Endothelial cell (in vitro differentiated cells): ENCODE data around the gene CBLN4. TPM values are rescaled to one million over a fixed set of nuclear protein-coding genes. Genes with fewer than 3 reads are reported as not detected.

Experiments used
- DNase-seq: peaks from one replicate; pipeline ENCODE4 v3.0.0; 2021; ENCODE audit warnings: low spot score
- H3K27ac Mint-ChIP-seq: one replicate; pipeline ENCODE4 v1.8.0; 2021; ENCODE audit warnings: mixed read lengths, inconsistent platforms; ENCODE audit not compliant: unreplicated experiment
- H3K27me3 Mint-ChIP-seq: one replicate; pipeline ENCODE4 v1.8.0; 2021; ENCODE audit warnings: mild to moderate bottlenecking, moderate library complexity, mixed read lengths, inconsistent platforms; ENCODE audit not compliant: unreplicated experiment
- H3K36me3 Mint-ChIP-seq: one replicate; pipeline ENCODE4 v1.8.0; 2021; ENCODE audit warnings: mild to moderate bottlenecking, low read depth, mixed read lengths, inconsistent platforms; ENCODE audit not compliant: unreplicated experiment
- H3K4me1 Mint-ChIP-seq: one replicate; pipeline ENCODE4 v1.8.0; 2021; ENCODE audit warnings: mild to moderate bottlenecking, mixed read lengths, inconsistent platforms; ENCODE audit not compliant: unreplicated experiment
- H3K4me3 Mint-ChIP-seq: one replicate; pipeline ENCODE4 v1.8.0; 2021; ENCODE audit warnings: mild to moderate bottlenecking, mixed read lengths, inconsistent platforms; ENCODE audit not compliant: unreplicated experiment
- H3K9me3 Mint-ChIP-seq: one replicate; pipeline ENCODE4 v1.8.0; 2021; ENCODE audit warnings: mixed read lengths, inconsistent platforms; ENCODE audit not compliant: unreplicated experiment
- CTCF ChIP-seq: fragments of 200-600 bp; sonication (generic); IDR thresholded peaks from one replicate; pipeline ENCODE4 v1.5.0; 2021; ENCODE audit warnings: antibody characterized with exemption; ENCODE audit not compliant: unreplicated experiment
- total RNA-seq: library from RNA; stranded (reverse); fragmentation: NEBNext Ultra II Directional; extraction: Animal tissue kit (Norgen Biotek cat#: 25700); gene quantifications from one replicate; pipeline ENCODE4 v1.2.1, GENCODE V29; 2021; ENCODE audit not compliant: unreplicated experiment

CBLN4 gene
- total RNA-seq, 1 donor from 2014 or later: not detected

DNA sequence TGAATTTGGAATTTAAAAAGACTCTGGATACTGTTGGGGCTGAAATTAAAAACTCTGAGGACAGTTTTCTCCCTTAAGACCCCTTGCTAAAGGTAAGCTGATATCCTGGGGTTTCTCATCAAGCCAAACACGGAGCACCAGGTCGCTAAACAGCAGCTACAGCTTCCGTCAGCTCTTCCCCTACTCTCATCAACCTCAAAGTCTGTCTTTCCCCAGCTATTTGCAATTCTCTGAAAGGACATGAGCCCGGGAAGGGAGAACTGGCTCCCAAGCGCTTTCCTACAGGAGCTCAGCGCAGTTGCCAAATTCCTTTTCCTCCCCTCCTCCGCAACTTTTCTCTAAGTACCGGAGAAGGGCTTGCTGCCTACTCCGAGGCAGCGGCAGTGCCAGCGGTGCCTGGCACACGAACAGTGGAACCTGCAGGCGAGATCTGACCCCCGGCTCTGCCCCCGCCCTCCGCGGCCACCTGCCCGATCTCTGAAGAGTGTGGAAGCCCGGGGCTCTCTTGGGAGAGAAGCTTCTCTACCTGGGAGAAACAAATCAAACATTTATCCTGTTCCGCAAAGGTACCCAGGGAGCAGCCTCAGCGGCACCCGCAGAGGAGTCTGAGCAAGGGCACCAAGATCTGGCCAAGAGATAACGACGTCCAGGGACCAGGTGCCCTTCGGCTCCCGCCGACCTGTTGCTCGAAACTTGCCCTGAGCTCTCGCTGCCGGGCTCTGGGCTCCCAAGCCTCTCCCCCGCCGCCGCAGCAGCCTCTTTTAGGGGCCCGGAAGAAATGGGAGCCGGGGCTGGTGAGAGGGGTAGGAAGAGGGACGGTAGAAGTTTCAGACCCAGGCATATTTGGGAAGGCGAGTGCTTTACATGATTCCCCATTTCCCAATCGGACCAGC, 2.2 kb downstream of the CBLN4 start:
- Mint-ChIP-seq H3K36me3 (peaks cover 15% of the 10 kb centered on the region), H3K27me3 (peaks cover 3% of the 10 kb centered on the region), H3K27ac (no peak overlapping the region), H3K9me3 (peaks cover 39% of the 10 kb centered on the region), H3K4me1 (no peaks in the 10 kb centered on the region), H3K4me3 (no peak overlapping the region)
- no peak for DNase-seq
- no peak for TF ChIP-seq CTCF

DNA sequence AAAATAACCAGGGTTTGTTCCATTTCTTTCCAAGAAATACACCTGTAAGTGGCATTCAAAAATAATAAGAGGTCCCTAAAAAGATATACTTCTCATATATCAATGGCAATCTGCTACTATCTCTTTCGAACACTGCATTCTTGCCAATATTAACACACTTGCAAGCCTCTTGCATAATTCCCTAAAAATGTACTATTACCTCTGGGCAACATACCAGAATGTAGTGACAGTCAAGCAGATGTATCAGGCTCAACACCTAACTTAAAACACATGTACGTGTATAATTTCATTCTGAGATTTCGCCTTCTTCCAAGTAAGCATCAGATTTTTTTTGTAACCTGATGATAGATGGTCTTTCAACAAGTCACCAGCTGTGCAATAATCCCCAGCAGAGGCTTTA, 3.4 kb downstream of the CBLN4 start:
- DNase-seq: no peak
- Mint-ChIP-seq H3K4me3 (no peak overlapping the region), H3K27me3 (peaks cover 3% of the 10 kb centered on the region), H3K9me3 (peaks cover 33% of the 10 kb centered on the region), H3K36me3 (peaks cover 13% of the 10 kb centered on the region), H3K4me1 (no peaks in the 10 kb centered on the region), H3K27ac (no peak overlapping the region)
- TF ChIP-seq CTCF: no peak

GRCh38 chr20:56001106-56001785, 4.1 kb downstream of the CBLN4 start:
- H3K4me3 Mint-ChIP-seq: no peak overlapping the region
- no peak for DNase-seq
- H3K27me3 Mint-ChIP-seq: peaks cover 3% of the 10 kb centered on the region
- H3K9me3 Mint-ChIP-seq: peaks cover 28% of the 10 kb centered on the region
- no peak overlapping the region for H3K27ac Mint-ChIP-seq
- TF ChIP-seq CTCF: no peak
- no peaks in the 10 kb centered on the region for H3K4me1 Mint-ChIP-seq
- H3K36me3 Mint-ChIP-seq: peaks cover 10% of the 10 kb centered on the region

DNA sequence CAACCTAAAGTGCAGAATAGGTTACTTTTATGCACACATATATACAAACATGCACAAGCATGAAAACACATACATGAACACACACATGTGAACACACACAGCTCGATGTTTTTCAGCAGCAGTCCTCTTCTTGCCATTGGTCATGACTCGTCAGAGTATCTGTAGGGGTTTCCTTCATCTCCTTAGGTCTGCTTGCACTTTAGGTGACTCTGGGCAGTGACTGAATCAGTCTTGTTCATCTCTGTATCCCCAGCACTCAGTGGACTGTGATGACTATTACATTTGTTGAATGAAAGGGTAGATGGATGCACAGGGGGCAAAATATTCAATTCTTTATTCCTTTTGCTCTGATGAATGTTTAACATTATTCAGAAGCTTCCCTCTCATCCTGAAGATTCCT, 26.8 kb downstream of the CBLN4 start:
- peaks cover 41% of the 10 kb centered on the region for H3K9me3 Mint-ChIP-seq
- H3K27me3 Mint-ChIP-seq: no peaks in the 10 kb centered on the region
- H3K4me3 Mint-ChIP-seq: no peak overlapping the region
- H3K4me1 Mint-ChIP-seq: no peaks in the 10 kb centered on the region
- DNase-seq: no peak
- no peak for TF ChIP-seq CTCF
- no peak overlapping the region for H3K27ac Mint-ChIP-seq
- H3K36me3 Mint-ChIP-seq: peaks cover 7% of the 10 kb centered on the region
